ENCODE measurements around the gene FBXO42.

- TF ChIP-seq CTCF (conservative IDR thresholded peaks at IDR 0.05; ENCODE audit: low read depth in 2 of 2), result no peak
- TF ChIP-seq EZH2 (IDR thresholded peaks at IDR 0.05; ENCODE audit: low read depth, unreplicated experiment), result no peak
- TF ChIP-seq CREB1 (CRISPR knock-in tag; IDR thresholded peaks at IDR 0.05; ENCODE audit: low read depth), result no peak
- TF ChIP-seq POLR2AphosphoS5 (IDR thresholded peaks at IDR 0.05; ENCODE audit: low read depth), result no peak
- TF ChIP-seq JUNB (IDR thresholded peaks at IDR 0.05; ENCODE audit: unreplicated experiment), result no peak
Measured at GRCh38 chr1:16258591-16259135, 93.6 kb downstream of the FBXO42 start.
